ENCODE data around the gene CHCHD3. TPM values are rescaled to one million over a fixed set of nuclear protein-coding genes. Genes with fewer than 3 reads are reported as not detected.
"Not testable (repeated sequence)": the region's sequence is repeated elsewhere in the genome, so short reads cannot be mapped to it uniquely, and the experiment has no call there.

Gene CHCHD3
- total RNA-seq, 1 donor from 2014 or later: 209 TPM

DNA sequence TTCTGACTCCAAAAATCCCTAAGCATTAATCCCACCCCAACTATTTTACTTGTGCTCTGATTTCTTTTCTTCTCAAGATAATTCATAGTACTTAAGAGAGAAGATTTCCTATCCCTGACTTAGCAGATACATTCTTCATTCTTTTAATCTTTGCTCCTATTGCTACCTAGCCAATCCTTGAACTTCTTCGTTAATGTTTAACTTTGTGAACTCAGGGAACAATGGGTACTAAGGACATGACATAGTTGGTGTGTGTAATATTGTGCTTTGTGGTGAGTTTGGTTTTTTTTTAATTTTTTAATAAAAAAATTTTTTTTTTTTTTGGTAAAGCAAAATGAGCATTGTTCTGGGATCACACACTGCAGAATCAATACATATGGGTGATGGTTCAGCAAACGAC, 166.2 kb downstream of the CHCHD3 start:
- no peak for DNase-seq
- peaks cover 12% of the 10 kb centered on the region for H3K4me1 ChIP-seq
- H3K9me3 ChIP-seq (replicated peaks): no peaks in the 10 kb centered on the region
- TF ChIP-seq, protein P1, sequence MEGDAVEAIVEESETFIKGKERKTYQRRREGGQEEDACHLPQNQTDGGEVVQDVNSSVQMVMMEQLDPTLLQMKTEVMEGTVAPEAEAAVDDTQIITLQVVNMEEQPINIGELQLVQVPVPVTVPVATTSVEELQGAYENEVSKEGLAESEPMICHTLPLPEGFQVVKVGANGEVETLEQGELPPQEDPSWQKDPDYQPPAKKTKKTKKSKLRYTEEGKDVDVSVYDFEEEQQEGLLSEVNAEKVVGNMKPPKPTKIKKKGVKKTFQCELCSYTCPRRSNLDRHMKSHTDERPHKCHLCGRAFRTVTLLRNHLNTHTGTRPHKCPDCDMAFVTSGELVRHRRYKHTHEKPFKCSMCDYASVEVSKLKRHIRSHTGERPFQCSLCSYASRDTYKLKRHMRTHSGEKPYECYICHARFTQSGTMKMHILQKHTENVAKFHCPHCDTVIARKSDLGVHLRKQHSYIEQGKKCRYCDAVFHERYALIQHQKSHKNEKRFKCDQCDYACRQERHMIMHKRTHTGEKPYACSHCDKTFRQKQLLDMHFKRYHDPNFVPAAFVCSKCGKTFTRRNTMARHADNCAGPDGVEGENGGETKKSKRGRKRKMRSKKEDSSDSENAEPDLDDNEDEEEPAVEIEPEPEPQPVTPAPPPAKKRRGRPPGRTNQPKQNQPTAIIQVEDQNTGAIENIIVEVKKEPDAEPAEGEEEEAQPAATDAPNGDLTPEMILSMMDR (IDR thresholded peaks at IDR 0.05; ENCODE audit: borderline replicate concordance): no peak
- no peak overlapping the region for H3K27ac ChIP-seq (replicated peaks)
- H3K27me3 ChIP-seq (ENCODE audit: low read depth): no peaks in the 10 kb centered on the region
- H3K36me3 ChIP-seq: peaks cover 3% of the 10 kb centered on the region
- intact Hi-C loops (cut with micrococcal nuclease): no loop called here
- H3K4me3 ChIP-seq: no peak overlapping the region

DNA sequence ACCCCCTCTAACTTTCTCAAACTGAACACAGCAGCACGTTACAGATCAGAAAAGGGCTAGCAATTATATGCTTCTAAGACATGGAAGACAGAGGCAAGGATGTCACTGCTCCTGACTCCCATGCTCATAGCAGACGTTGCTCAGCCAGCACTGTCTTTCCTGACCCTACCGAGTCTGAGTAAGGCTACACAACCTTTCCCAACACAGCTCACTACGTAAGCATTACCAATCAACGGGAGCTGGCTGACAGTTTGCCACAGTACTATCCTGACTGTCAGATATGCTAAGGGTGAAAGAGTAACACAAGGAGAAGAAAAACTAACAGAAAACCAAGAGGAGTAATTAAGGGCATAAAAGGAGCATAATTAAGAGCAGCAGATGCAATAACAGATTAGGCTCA, 171.2 kb downstream of the CHCHD3 start:
- DNase-seq: no peak
- Histone ChIP-seq H3K36me3 (peaks cover 7% of the 10 kb centered on the region), H3K9me3 (replicated peaks) (no peaks in the 10 kb centered on the region), H3K27me3 (ENCODE audit: low read depth) (no peaks in the 10 kb centered on the region), H3K4me1 (peaks cover 29% of the 10 kb centered on the region), H3K4me3 (no peak overlapping the region), H3K27ac (replicated peaks) (no peak overlapping the region)
- intact Hi-C loops (cut with micrococcal nuclease): no loop called here
- TF ChIP-seq, protein P1 (IDR thresholded peaks at IDR 0.05; ENCODE audit: borderline replicate concordance): no peak

DNA sequence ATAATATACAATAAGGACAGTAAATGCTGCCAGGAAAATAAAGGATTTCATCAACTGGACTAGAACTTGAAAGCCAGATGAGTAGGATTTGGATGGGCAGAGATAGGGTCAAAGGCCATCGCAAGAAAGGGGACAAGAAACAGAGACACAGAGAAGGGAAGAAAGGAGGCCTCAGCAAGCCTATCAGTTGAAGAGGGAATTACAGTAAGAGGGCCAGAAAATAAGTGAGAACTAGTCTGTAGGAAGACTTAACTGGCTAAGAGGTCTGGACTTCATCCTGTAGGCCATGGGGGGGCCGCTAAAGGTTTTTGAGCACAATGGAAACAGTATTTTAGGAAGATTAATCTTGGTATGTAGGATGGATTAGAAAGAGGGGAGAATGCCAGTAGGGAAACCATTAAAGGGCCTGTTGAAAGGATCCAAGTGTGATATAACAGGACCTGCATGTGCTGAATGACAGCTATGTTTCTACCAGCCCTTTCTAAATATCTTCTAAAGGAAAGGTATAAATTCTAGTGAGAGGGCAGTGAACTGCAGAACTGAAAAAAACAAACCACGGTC, 174.4 kb downstream of the CHCHD3 start:
- peaks cover 29% of the 10 kb centered on the region for H3K4me1 ChIP-seq
- no peak for DNase-seq
- H3K27me3 ChIP-seq (ENCODE audit: low read depth): no peaks in the 10 kb centered on the region
- intact Hi-C loops (cut with micrococcal nuclease): no loop called here
- H3K4me3 ChIP-seq: no peak overlapping the region
- H3K9me3 ChIP-seq (replicated peaks): peaks cover 7% of the 10 kb centered on the region
- H3K27ac ChIP-seq (replicated peaks): no peak overlapping the region
- TF ChIP-seq, protein P1 (IDR thresholded peaks at IDR 0.05; ENCODE audit: borderline replicate concordance): no peak
- H3K36me3 ChIP-seq: peaks cover 7% of the 10 kb centered on the region

DNA sequence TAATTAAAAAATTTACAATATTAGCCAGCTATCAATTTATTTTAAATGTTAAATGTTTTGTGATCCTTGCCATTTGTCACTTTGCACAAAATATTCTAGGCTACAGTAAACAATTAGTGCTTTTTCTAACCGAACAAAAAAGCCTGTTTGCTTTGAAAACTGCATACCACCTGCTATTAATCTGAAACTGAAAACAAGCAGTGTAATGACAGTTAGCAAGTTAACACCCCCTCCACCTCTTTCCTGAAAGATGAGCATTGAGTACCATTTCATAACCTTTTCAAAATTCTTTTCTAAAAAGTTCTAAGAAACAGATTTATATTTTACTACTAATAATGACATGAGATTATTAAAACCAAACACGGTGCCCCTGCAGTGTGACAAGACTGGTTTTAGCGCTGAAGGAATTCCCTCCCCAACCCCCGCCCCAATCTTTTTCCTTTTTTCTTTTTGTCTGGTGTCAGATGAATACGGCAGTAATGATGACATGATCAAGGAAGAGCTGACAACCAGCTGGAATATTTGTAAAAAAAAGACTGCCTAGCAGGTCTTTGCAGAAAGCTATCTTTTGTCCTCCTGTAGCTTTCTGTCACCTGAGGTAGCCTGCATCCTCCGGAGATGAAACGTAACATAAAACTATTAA, 175.6 kb downstream of the CHCHD3 start:
- peaks cover 9% of the 10 kb centered on the region for H3K9me3 ChIP-seq (replicated peaks)
- H3K27ac ChIP-seq (replicated peaks): no peak overlapping the region
- intact Hi-C loops (cut with micrococcal nuclease): no loop called here
- no peak for DNase-seq
- no peaks in the 10 kb centered on the region for H3K27me3 ChIP-seq (ENCODE audit: low read depth)
- TF ChIP-seq, protein P1 (IDR thresholded peaks at IDR 0.05; ENCODE audit: borderline replicate concordance): no peak
- peaks cover 7% of the 10 kb centered on the region for H3K36me3 ChIP-seq
- H3K4me3 ChIP-seq: no peak overlapping the region
- H3K4me1 ChIP-seq: peaks cover 24% of the 10 kb centered on the region

DNA sequence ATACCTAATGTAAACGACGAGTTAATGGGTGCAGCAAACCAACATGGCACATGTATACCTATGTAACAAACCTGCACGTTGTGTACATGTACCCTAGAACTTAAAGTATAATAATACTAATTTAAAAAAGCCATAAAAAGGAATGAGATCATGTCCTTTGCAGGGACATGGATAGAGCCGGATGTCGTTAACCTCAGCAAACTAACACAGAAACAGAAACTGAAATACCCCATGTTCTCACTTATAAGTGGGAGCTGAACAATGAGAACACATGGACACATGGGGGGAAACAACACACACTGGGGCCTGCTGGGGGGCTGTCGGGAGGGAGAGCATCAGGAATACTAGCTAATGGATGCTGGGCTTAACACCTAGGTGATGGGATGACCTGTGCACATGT, 176.8 kb downstream of the CHCHD3 start:
- DNase-seq; H3K27me3 ChIP-seq (ENCODE audit: low read depth); H3K4me3 ChIP-seq; H3K9me3 ChIP-seq (replicated peaks); intact Hi-C loops (cut with micrococcal nuclease); H3K36me3 ChIP-seq; H3K27ac ChIP-seq (replicated peaks): not testable (repeated sequence)
- peaks cover 12% of the 10 kb centered on the region for H3K4me1 ChIP-seq

DNA sequence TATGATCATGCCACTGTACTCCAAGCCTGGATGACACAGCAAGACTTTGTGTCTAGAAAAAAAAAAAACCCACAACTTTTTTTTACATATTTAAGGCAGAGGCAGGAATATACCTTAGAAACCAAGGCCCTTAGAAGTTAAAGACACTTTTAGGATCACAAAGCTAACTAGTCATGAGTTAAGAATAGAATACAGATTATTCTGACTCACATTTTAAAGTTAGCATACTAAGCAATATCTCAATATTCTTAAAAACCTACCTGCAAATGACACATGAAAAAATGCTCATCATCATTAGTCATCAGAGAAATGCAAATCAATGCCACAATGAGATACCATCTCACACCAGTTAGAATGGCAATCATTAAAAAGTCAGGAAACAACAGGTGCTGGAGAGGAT, 177.7 kb downstream of the CHCHD3 start:
- peaks cover 9% of the 10 kb centered on the region for H3K9me3 ChIP-seq (replicated peaks)
- peaks cover 11% of the 10 kb centered on the region for H3K4me1 ChIP-seq
- no peak overlapping the region for H3K4me3 ChIP-seq
- no peaks in the 10 kb centered on the region for H3K27me3 ChIP-seq (ENCODE audit: low read depth)
- H3K36me3 ChIP-seq: peaks cover 3% of the 10 kb centered on the region
- TF ChIP-seq, protein P1 (IDR thresholded peaks at IDR 0.05; ENCODE audit: borderline replicate concordance): no peak
- no peak overlapping the region for H3K27ac ChIP-seq (replicated peaks)
- DNase-seq: no peak
- intact Hi-C loops (cut with micrococcal nuclease): no loop called here

DNA sequence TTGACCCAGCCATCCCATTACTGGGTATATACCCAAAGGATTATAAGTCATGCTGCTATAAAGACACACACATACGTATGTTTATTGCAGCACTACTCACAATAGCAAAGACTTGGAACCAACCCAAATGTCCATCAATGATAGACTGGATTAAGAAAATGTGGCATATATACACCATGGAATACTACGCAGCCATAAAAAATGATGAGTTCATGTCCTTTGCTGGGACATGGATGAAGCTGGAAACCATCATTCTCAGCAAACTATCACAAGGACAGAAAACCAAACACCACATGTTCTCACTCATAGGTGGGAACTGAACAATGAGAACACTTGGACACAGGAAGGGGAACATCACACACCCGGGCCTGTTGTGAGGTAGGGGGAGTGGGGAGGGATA, 179.6 kb downstream of the CHCHD3 start:
- H3K27me3 ChIP-seq (ENCODE audit: low read depth); H3K4me1 ChIP-seq; H3K9me3 ChIP-seq (replicated peaks); DNase-seq; H3K4me3 ChIP-seq; H3K27ac ChIP-seq (replicated peaks); intact Hi-C loops (cut with micrococcal nuclease); H3K36me3 ChIP-seq: not testable (repeated sequence)
